ENCODE results near the gene ERBB3. TPM values are rescaled to one million over a fixed set of nuclear protein-coding genes. Genes with fewer than 3 reads are reported as not detected.
"Not testable (repeated sequence)": the region's sequence is repeated elsewhere in the genome, so short reads cannot be mapped to it uniquely, and the experiment has no call there.

ERBB3 gene
- total RNA-seq, 1 donor from 2014 or later, result 2.9 TPM

GRCh38 chr12:56104815-56105608 lies 25.0 kb downstream of the ERBB3 start:
- intact Hi-C loops (cut with micrococcal nuclease), result no loop called here

GRCh38 chr12:56105609-56105902 lies 25.6 kb downstream of the ERBB3 start:
- no peak for DNase-seq
- no peak for ATAC-seq
- intact Hi-C loops (cut with micrococcal nuclease), result no loop called here

More at GRCh38 chr12:56104815-56105608, 25.0 kb downstream of the ERBB3 start:
- peak; percentile 60 for DNase-seq
- peak; percentile 34 for ATAC-seq

GRCh38 chr12:56107242-56107641 lies 27.3 kb downstream of the ERBB3 start:
- ATAC-seq, result no peak
- intact Hi-C loops (cut with micrococcal nuclease), result no loop called here
- DNase-seq, result no peak

GRCh38 chr12:56110571-56110970 lies 30.6 kb downstream of the ERBB3 start:
- DNase-seq (no peak), ATAC-seq (no peak)
- intact Hi-C loops (cut with micrococcal nuclease), result no loop called here

- no peak for DNase-seq
- ATAC-seq, result no peak
- intact Hi-C loops (cut with micrococcal nuclease), result no loop called here
Measured at GRCh38 chr12:56114084-56114483, 34.1 kb downstream of the ERBB3 start.

GRCh38 chr12:56115329-56115728 lies 35.4 kb downstream of the ERBB3 start:
- intact Hi-C loops (cut with micrococcal nuclease), result no loop called here
- ATAC-seq, result no peak
- DNase-seq, result peak; percentile 38

- intact Hi-C loops (cut with micrococcal nuclease), result no loop called here
- ATAC-seq (peak; percentile 78), DNase-seq (peak; percentile 96)
Measured at GRCh38 chr12:56116267-56117081, 36.5 kb downstream of the ERBB3 start, which contains the start of gene RPL41. TSS of gene RPL41 (plus strand) at chr12:56116633.

GRCh38 chr12:56117082-56117706 lies 37.2 kb downstream of the ERBB3 start:
- ATAC-seq; intact Hi-C loops (cut with micrococcal nuclease); DNase-seq: not testable (repeated sequence)

- peak; percentile 85 for ATAC-seq
- DNase-seq, result peak; percentile 97
- intact Hi-C loops (cut with micrococcal nuclease), result no loop called here
Measured at GRCh38 chr12:56117778-56118687, 38.1 kb downstream of the ERBB3 start, which contains the start of gene ZC3H10. TSS of gene ZC3H10 (plus strand) at chr12:56118266. CDS start at chr12:56120563, 2,297 bp downstream.

GRCh38 chr12:56118688-56119357 lies 38.9 kb downstream of the ERBB3 start:
- intact Hi-C loops (cut with micrococcal nuclease), result no loop called here
- ATAC-seq (no peak), DNase-seq (no peak)

GRCh38 chr12:56119361-56119796 lies 39.4 kb downstream of the ERBB3 start:
- ATAC-seq (peak; percentile 44), DNase-seq (peak; percentile 58)
- intact Hi-C loops (cut with micrococcal nuclease), result no loop called here

GRCh38 chr12:56120158-56120846 lies 40.3 kb downstream of the ERBB3 start:
- ATAC-seq (no peak), DNase-seq (no peak)
- intact Hi-C loops (cut with micrococcal nuclease), result loop anchor here (10.0 kb wide), 1 partner anchor 64 kb away; the partner anchor contains the start of gene SMARCC2

- intact Hi-C loops (cut with micrococcal nuclease), result loop anchor here (10.0 kb wide), 1 partner anchor 63 kb away; the partner anchor contains the start of gene SMARCC2
- ATAC-seq, result no peak
- DNase-seq, result no peak
Measured at GRCh38 chr12:56121204-56121870, 41.4 kb downstream of the ERBB3 start.

- intact Hi-C loops (cut with micrococcal nuclease), result loop anchor here (10.0 kb wide), 1 partner anchor 62 kb away; the partner anchor contains the start of gene SMARCC2
- no peak for ATAC-seq
- DNase-seq, result no peak
Measured at GRCh38 chr12:56122637-56123036, 42.7 kb downstream of the ERBB3 start.

GRCh38 chr12:56124133-56124532 lies 44.2 kb downstream of the ERBB3 start:
- no peak for DNase-seq
- no peak for ATAC-seq
- intact Hi-C loops (cut with micrococcal nuclease), result loop anchor here (10.0 kb wide), 1 partner anchor 61 kb away; the partner anchor contains the start of gene SMARCC2

GRCh38 chr12:56126732-56127239 lies 46.8 kb downstream of the ERBB3 start:
- ATAC-seq (no peak), DNase-seq (no peak)
- intact Hi-C loops (cut with micrococcal nuclease), result loop anchor here (10.0 kb wide), 1 partner anchor 58 kb away; the partner anchor contains the start of gene SMARCC2

Measured in left ventricle myocardium superior (tissue), 1 donor.